ENCODE data around the gene GPR158. TPM values are rescaled to one million over a fixed set of nuclear protein-coding genes. Genes with fewer than 3 reads are reported as not detected.
A peak's percentile ranks its signal among the peaks of the same experiment; 100 is the strongest.

The GPR158 gene
- total and polyA plus RNA-seq, 9 of the 15 experiments (the other 6 are each of a cell fraction or from before 2014, with no cell fraction given) = 4.0 to 7.6 (median 5.0) TPM

DNA sequence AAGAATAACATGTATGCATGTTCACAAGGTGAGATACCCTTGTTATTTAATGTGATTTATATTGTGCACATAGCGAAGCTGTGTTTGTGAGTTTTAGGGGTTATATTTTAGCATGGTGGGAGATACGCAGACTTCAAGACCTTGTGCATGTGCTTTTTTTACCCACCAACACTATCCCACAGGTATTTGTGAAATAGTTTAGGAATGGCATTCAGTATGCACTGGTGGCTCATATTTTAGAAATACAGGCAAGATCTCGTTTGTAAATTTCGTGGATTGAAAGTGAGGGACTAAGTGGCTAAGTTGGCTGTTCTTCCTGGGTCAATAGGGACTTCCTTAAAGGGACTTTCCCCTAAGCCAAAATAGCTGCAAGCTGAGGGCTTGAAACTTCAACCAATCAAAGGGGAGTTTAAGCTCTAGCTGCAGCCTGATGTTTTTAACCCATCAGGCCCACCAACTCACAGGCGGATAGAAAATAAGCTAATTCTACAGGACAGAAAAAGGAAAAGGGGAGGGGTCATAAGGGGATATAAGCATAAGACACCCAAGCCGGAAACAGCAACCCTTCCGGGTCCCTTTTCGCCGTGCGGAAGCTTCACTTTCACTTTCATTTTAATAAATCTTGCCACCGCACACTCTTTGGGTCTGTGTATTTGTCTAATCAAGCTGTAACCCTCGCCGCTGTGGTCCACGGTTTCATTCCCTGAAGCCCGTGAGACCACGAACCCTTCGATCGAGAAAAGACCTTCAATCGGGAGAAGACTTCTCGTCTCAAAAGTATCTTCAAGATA is 291.0 kb downstream of the GPR158 start (continued):
- TF ChIP-seq, protein P1, sequence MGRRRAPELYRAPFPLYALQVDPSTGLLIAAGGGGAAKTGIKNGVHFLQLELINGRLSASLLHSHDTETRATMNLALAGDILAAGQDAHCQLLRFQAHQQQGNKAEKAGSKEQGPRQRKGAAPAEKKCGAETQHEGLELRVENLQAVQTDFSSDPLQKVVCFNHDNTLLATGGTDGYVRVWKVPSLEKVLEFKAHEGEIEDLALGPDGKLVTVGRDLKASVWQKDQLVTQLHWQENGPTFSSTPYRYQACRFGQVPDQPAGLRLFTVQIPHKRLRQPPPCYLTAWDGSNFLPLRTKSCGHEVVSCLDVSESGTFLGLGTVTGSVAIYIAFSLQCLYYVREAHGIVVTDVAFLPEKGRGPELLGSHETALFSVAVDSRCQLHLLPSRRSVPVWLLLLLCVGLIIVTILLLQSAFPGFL (CRISPR knock-in tag; IDR thresholded peaks at IDR 0.05) = no peak
- TF ChIP-seq HDAC6 (IDR thresholded peaks at IDR 0.05; ENCODE audit: low read depth, low read length) (no peak), ZNF175 (CRISPR knock-in tag; IDR thresholded peaks at IDR 0.05; ENCODE audit: low read depth) (no peak), HCFC1 (IDR thresholded peaks at IDR 0.05; ENCODE audit: low read depth, low read length) (0 out of 2 replicates have a peak, but pooled peaks have one; percentile 30), GTF2E2 (tag; IDR thresholded peaks at IDR 0.05) (peak; percentile 63; the same call in 1 of the 2 replicates), CCAR2 (IDR thresholded peaks at IDR 0.05; ENCODE audit: low read depth, low read length) (no peak), FOXM1 (IDR thresholded peaks at IDR 0.05; ENCODE audit: low read depth) (peak; percentile 96), FOXM1 (CRISPR knock-in tag; IDR thresholded peaks at IDR 0.05; ENCODE audit: low read depth) (no peak), NFIX (CRISPR knock-in tag; IDR thresholded peaks at IDR 0.05; ENCODE audit: low read depth) (no peak), TRIM25 (IDR thresholded peaks at IDR 0.05; ENCODE audit: borderline replicate concordance) (no peak), POLR2A (conservative IDR thresholded peaks at IDR 0.05) (peak; percentile 65), TBP (optimal IDR thresholded peaks at IDR 0.05; ENCODE audit: low read depth, low read length) (no peak), TAL1 (IDR thresholded peaks at IDR 0.05) (no peak), MAFK (IDR thresholded peaks at IDR 0.05; ENCODE audit: low read length) (no peak), NFRKB (IDR thresholded peaks at IDR 0.05; ENCODE audit: low read depth) (0 out of 2 replicates have a peak, but pooled peaks have one; percentile 34), HIVEP1 (CRISPR knock-in tag; IDR thresholded peaks at IDR 0.05) (no peak), FOXA1 (IDR thresholded peaks at IDR 0.05; ENCODE audit: borderline replicate concordance) (no peak), ZNF764 (CRISPR knock-in tag; IDR thresholded peaks at IDR 0.05; ENCODE audit: low read depth) (no peak), ILF3 (IDR thresholded peaks at IDR 0.05; ENCODE audit: borderline replicate concordance) (no peak)
- TF ChIP-seq, protein P2, sequence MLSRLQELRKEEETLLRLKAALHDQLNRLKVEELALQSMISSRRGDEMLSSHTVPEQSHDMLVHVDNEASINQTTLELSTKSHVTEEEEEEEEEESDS (CRISPR knock-in tag; IDR thresholded peaks at IDR 0.05) = no peak
- TF ChIP-seq, protein P3, sequence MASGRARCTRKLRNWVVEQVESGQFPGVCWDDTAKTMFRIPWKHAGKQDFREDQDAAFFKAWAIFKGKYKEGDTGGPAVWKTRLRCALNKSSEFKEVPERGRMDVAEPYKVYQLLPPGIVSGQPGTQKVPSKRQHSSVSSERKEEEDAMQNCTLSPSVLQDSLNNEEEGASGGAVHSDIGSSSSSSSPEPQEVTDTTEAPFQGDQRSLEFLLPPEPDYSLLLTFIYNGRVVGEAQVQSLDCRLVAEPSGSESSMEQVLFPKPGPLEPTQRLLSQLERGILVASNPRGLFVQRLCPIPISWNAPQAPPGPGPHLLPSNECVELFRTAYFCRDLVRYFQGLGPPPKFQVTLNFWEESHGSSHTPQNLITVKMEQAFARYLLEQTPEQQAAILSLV (tag; IDR thresholded peaks at IDR 0.05) = no peak
- TF ChIP-seq, protein P4, sequence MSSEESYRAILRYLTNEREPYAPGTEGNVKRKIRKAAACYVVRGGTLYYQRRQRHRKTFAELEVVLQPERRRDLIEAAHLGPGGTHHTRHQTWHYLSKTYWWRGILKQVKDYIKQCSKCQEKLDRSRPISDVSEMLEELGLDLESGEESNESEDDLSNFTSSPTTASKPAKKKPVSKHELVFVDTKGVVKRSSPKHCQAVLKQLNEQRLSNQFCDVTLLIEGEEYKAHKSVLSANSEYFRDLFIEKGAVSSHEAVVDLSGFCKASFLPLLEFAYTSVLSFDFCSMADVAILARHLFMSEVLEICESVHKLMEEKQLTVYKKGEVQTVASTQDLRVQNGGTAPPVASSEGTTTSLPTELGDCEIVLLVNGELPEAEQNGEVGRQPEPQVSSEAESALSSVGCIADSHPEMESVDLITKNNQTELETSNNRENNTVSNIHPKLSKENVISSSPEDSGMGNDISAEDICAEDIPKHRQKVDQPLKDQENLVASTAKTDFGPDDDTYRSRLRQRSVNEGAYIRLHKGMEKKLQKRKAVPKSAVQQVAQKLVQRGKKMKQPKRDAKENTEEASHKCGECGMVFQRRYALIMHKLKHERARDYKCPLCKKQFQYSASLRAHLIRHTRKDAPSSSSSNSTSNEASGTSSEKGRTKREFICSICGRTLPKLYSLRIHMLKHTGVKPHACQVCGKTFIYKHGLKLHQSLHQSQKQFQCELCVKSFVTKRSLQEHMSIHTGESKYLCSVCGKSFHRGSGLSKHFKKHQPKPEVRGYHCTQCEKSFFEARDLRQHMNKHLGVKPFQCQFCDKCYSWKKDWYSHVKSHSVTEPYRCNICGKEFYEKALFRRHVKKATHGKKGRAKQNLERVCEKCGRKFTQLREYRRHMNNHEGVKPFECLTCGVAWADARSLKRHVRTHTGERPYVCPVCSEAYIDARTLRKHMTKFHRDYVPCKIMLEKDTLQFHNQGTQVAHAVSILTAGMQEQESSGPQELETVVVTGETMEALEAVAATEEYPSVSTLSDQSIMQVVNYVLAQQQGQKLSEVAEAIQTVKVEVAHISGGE (CRISPR knock-in tag; IDR thresholded peaks at IDR 0.05) = peak in 1 of 3 experiments; percentile 70; a peak in 2 of 6 replicates
